Neural cell (in vitro differentiated cells): ENCODE data around the gene STMN3. TPM values are rescaled to one million over a fixed set of nuclear protein-coding genes. Genes with fewer than 3 reads are reported as not detected.

Experiments
- H2AFZ ChIP-seq: fragments of 200-600, 300-800 bp; sonication (generic), shearing (Covaris generic); 2 replicates; pipeline ENCODE4 v1.6.0; 2014; ENCODE audit warnings: low read depth, mild to moderate bottlenecking, antibody characterized with exemption, low read length, moderate library complexity
- H3F3A ChIP-seq: fragments of 200-600 bp; shearing (Covaris generic); 2 replicates; pipeline ENCODE4 v1.6.1; 2016; ENCODE audit warnings: mild to moderate bottlenecking, moderate library complexity, mixed read lengths, antibody characterized with exemption, low read length; ENCODE audit not compliant: insufficient read depth, poor library complexity, severe bottlenecking
- H3K27ac ChIP-seq: fragments of 200-600, 300-800 bp; sonication (generic), shearing (Covaris generic); 2 replicates; pipeline ENCODE4 v1.5.1; 2014; ENCODE audit warnings: mild to moderate bottlenecking, low read length, moderate library complexity
- H3K27me3 ChIP-seq: fragments of 300-800, 200-600 bp; sonication (generic), shearing (Covaris generic); 2 replicates; pipeline ENCODE4 v1.6.0; 2014; ENCODE audit warnings: mild to moderate bottlenecking, low read depth, low read length, moderate library complexity; ENCODE audit not compliant: insufficient read depth
- H3K36me3 ChIP-seq: fragments of 300-800, 200-600 bp; sonication (generic), shearing (Covaris generic); 2 replicates; pipeline ENCODE4 v1.5.1; 2014; ENCODE audit warnings: mild to moderate bottlenecking, antibody characterized with exemption, low read length, moderate library complexity; ENCODE audit not compliant: insufficient read depth
- H3K4me2 ChIP-seq: fragments of 300-800, 200-600 bp; sonication (generic), shearing (Covaris generic); 2 replicates; pipeline ENCODE4 v1.6.0; 2014; ENCODE audit warnings: mild to moderate bottlenecking, low read length
- H3K4me3 ChIP-seq: fragments of 300-800, 200-600 bp; sonication (generic), shearing (Covaris generic); 2 replicates; pipeline ENCODE4 v1.5.1; 2014; ENCODE audit warnings: mild to moderate bottlenecking, low read length, moderate library complexity
- H3K79me2 ChIP-seq: fragments of 200-600 bp; shearing (Covaris generic); replicated peaks from 2 replicates; pipeline ENCODE4 v1.6.0; 2014; ENCODE audit warnings: mild to moderate bottlenecking, low read length, moderate library complexity; ENCODE audit not compliant: insufficient read depth
- H3K9ac ChIP-seq: fragments of 300-800, 200-600 bp; sonication (generic), shearing (Covaris generic); 2 replicates; pipeline ENCODE4 v1.6.1; 2016; ENCODE audit warnings: mild to moderate bottlenecking, low read length, mixed read lengths
- H3K9me2 ChIP-seq: fragments of 200-600 bp; shearing (Covaris generic); 2 replicates; pipeline ENCODE4 v1.6.1; 2016; ENCODE audit warnings: mild to moderate bottlenecking, low read length, mixed read lengths; ENCODE audit not compliant: insufficient read depth
- H3K9me3 ChIP-seq: fragments of 200-600, 300-800 bp; sonication (generic), shearing (Covaris generic); 2 replicates; pipeline ENCODE4 v1.6.1; 2016; ENCODE audit warnings: mild to moderate bottlenecking, mixed run types, low read length, moderate library complexity, mixed read lengths
- H4K20me1 ChIP-seq: fragments of 200-600 bp; shearing (Covaris generic); 2 replicates; pipeline ENCODE4 v1.6.1; 2016; ENCODE audit warnings: mild to moderate bottlenecking, mixed run types; ENCODE audit not compliant: insufficient read depth
- EP300 ChIP-seq: fragments of 450-650 bp; conservative IDR thresholded peaks from 2 replicates; pipeline ENCODE4 v1.6.1; 2014; ENCODE audit warnings: antibody characterized with exemption, mild to moderate bottlenecking, moderate library complexity; ENCODE audit not compliant: poor library complexity, severe bottlenecking
- EZH2 ChIP-seq: fragments of 200-600, 300-800 bp; shearing (Covaris generic), sonication (generic); IDR thresholded peaks from 2 replicates; pipeline ENCODE4 v1.6.1; 2014; ENCODE audit warnings: antibody characterized with exemption, low read length, borderline replicate concordance, mild to moderate bottlenecking; ENCODE audit not compliant: insufficient read depth, poor library complexity, severe bottlenecking
- MXI1 ChIP-seq: fragments of 450-650 bp; conservative IDR thresholded peaks from 2 replicates; pipeline ENCODE4 v1.6.1; 2014; ENCODE audit warnings: antibody characterized with exemption, mild to moderate bottlenecking; ENCODE audit not compliant: poor library complexity, severe bottlenecking
- POLR2AphosphoS5 ChIP-seq: IDR thresholded peaks from 2 replicates; pipeline ENCODE4 v1.6.1; 2012
- RAD21 ChIP-seq: fragments of 450-650 bp; conservative IDR thresholded peaks from 2 replicates; pipeline ENCODE4 v1.6.1; 2014; ENCODE audit warnings: antibody characterized with exemption, mild to moderate bottlenecking, moderate library complexity
- SMC3 ChIP-seq: fragments of 450-650 bp; conservative IDR thresholded peaks from 2 replicates; pipeline ENCODE4 v1.6.1; 2014; ENCODE audit warnings: antibody characterized with exemption, mild to moderate bottlenecking, moderate library complexity; ENCODE audit not compliant: poor library complexity
- TAF1 ChIP-seq: IDR thresholded peaks from 2 replicates; pipeline ENCODE4 v1.6.1; 2012; ENCODE audit warnings: low read depth
- polyA plus RNA-seq: library from polyadenylated mRNA; depleted of rRNA; stranded (reverse); fragments of >200 nt; gene quantifications from 2 replicates; pipeline ENCODE4 v1.2.3, GENCODE V29; 2014
- TF ChIP-seq, protein P1 (sequence below): IDR thresholded peaks from 2 replicates; pipeline ENCODE4 v1.6.1; 2012; ENCODE audit warnings: borderline replicate concordance
- TF ChIP-seq, protein P2 (sequence below): fragments of 450-650 bp; IDR thresholded peaks from 2 replicates; pipeline ENCODE4 v1.5.1; 2014; ENCODE audit warnings: antibody characterized with exemption, mild to moderate bottlenecking, moderate library complexity; ENCODE audit not compliant: poor library complexity, severe bottlenecking

Gene STMN3
- polyA plus RNA-seq, 1 donor from 2014 or later: 268 TPM

GRCh38 chr20:63599396-63600050 lies 53.7 kb downstream of the STMN3 start:
- Histone ChIP-seq H2AFZ (no peak overlapping the region), H3K9me3 (no peaks in the 10 kb centered on the region), H3K27me3 (no peaks in the 10 kb centered on the region), H4K20me1 (no peaks in the 10 kb centered on the region), H3K27ac (no peak overlapping the region), H3K9me2 (no peaks in the 10 kb centered on the region), H3F3A (no peaks in the 10 kb centered on the region), H3K9ac (no peak overlapping the region), H3K4me2 (no peak overlapping the region), H3K4me3 (no peak overlapping the region), H3K36me3 (no peaks in the 10 kb centered on the region), H3K79me2 (no peaks in the 10 kb centered on the region)
- TF ChIP-seq SMC3 (no peak), EP300 (no peak), RAD21 (no peak), MXI1 (no peak), EZH2 (no peak), TAF1 (no peak), POLR2AphosphoS5 (no peak)
- TF ChIP-seq, protein P1, sequence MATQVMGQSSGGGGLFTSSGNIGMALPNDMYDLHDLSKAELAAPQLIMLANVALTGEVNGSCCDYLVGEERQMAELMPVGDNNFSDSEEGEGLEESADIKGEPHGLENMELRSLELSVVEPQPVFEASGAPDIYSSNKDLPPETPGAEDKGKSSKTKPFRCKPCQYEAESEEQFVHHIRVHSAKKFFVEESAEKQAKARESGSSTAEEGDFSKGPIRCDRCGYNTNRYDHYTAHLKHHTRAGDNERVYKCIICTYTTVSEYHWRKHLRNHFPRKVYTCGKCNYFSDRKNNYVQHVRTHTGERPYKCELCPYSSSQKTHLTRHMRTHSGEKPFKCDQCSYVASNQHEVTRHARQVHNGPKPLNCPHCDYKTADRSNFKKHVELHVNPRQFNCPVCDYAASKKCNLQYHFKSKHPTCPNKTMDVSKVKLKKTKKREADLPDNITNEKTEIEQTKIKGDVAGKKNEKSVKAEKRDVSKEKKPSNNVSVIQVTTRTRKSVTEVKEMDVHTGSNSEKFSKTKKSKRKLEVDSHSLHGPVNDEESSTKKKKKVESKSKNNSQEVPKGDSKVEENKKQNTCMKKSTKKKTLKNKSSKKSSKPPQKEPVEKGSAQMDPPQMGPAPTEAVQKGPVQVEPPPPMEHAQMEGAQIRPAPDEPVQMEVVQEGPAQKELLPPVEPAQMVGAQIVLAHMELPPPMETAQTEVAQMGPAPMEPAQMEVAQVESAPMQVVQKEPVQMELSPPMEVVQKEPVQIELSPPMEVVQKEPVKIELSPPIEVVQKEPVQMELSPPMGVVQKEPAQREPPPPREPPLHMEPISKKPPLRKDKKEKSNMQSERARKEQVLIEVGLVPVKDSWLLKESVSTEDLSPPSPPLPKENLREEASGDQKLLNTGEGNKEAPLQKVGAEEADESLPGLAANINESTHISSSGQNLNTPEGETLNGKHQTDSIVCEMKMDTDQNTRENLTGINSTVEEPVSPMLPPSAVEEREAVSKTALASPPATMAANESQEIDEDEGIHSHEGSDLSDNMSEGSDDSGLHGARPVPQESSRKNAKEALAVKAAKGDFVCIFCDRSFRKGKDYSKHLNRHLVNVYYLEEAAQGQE: no peak
- TF ChIP-seq, protein P2, sequence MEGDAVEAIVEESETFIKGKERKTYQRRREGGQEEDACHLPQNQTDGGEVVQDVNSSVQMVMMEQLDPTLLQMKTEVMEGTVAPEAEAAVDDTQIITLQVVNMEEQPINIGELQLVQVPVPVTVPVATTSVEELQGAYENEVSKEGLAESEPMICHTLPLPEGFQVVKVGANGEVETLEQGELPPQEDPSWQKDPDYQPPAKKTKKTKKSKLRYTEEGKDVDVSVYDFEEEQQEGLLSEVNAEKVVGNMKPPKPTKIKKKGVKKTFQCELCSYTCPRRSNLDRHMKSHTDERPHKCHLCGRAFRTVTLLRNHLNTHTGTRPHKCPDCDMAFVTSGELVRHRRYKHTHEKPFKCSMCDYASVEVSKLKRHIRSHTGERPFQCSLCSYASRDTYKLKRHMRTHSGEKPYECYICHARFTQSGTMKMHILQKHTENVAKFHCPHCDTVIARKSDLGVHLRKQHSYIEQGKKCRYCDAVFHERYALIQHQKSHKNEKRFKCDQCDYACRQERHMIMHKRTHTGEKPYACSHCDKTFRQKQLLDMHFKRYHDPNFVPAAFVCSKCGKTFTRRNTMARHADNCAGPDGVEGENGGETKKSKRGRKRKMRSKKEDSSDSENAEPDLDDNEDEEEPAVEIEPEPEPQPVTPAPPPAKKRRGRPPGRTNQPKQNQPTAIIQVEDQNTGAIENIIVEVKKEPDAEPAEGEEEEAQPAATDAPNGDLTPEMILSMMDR: no peak

DNA sequence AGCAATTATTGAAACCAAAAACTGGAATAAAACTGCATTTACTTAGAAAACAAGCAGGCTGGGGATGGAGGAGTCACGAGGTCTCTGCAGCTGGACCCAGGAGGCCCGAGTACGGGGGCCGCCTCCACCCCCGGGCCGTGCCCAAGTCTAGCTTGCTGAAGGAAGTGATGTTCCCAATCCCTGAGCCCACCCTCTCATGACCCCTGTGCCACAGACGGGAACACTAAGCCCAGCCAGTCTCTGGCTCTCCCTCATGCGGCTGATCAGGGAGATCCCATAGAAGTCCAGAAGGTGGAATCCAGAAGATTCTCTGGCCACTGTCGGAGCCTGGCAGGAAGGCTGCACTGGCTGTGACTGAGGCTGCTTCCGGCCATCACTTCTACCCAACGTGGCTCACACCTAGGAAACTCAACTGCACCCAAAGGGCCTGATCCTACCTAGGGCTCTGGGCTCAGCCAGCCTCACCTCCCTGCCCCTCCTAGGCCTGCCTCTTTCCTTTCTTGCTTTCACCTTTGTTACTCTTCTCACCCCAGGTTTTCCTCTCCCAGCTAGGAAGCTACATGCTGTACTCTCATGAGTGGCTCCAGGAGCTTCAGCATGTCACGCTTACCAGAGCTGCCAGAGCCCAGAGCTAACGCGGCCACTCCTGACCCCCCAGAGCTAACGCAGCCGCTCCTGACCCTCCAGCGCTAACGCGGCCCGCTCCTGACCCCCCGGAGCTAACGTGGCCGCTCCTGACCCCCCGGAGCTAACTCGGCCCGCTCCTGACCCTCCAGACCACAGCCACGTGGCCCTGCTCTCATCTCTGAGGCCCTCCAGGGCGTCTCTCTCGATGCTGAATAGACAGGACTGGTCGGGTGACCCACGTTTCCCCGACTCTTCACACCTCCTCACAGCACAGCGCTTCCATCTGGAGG lies 54.5 kb downstream of the STMN3 start:
- Histone ChIP-seq H3K9me2 (no peaks in the 10 kb centered on the region), H3K79me2 (no peaks in the 10 kb centered on the region), H3K27ac (no peak overlapping the region), H3F3A (no peaks in the 10 kb centered on the region), H4K20me1 (no peaks in the 10 kb centered on the region), H3K9ac (no peak overlapping the region), H2AFZ (no peak overlapping the region), H3K4me3 (no peak overlapping the region), H3K4me2 (no peak overlapping the region), H3K27me3 (no peaks in the 10 kb centered on the region), H3K9me3 (no peaks in the 10 kb centered on the region), H3K36me3 (no peaks in the 10 kb centered on the region)
- TF ChIP-seq TAF1 (no peak), MXI1 (no peak), EZH2 (no peak), RAD21 (no peak), SMC3 (no peak), EP300 (no peak), POLR2AphosphoS5 (no peak)
- TF ChIP-seq, protein P2: no peak
- TF ChIP-seq, protein P1: no peak
